HepG2 (cell line): ENCODE data around the gene ATP6V0D1. TPM values are rescaled to one million over a fixed set of nuclear protein-coding genes. Genes with fewer than 3 reads are reported as not detected.
A peak's percentile ranks its signal among the peaks of the same experiment; 100 is the strongest.
"Not testable (repeated sequence)": the region's sequence is repeated elsewhere in the genome, so short reads cannot be mapped to it uniquely, and the experiment has no call there.

ENCODE experiments used
- ATAC-seq: fragments of 200-7000 bp; cut with Tn5 transposase; 3 replicates; pipeline ENCODE4 v1.9.1; 2020; ENCODE audit warnings: mild to moderate bottlenecking, moderate library complexity
- BruUV-seq: library from RNA; stranded (reverse); fragments of 400-500 nt; replicated peaks from 2 replicates; lab custom pipeline; 2021; lab: Mats Ljungman, UMichigan
- CTCF ChIA-PET: fragments of 300-600 bp; formaldehyde crosslinking; extraction: SDS; loops from one replicate; lab custom pipeline; 2021; ENCODE audit warnings: low total read pairs, inconsistent platforms, low intra/inter-chr PET ratio; lab: Yijun Ruan, JAX
- POLR2A ChIA-PET: fragments of 350-600 bp; sonication (Branson Sonifier 250); formaldehyde crosslinking; loops from one replicate; lab custom pipeline; 2020; ENCODE audit warnings: antibody characterized with exemption, inconsistent platforms; lab: Yijun Ruan, JAX
- DNase-seq: peaks from one replicate; pipeline ENCODE4 v3.0.0-alpha.2; 2015; ENCODE audit warnings: low spot score
- FAIRE-seq: peaks from 3 replicates; lab custom pipeline; 2011; peaks lifted over from hg19 to GRCh38; lab: Jason Lieb, UNC
- H2AFZ ChIP-seq: one replicate; pipeline ENCODE4 v1.6.1; 2011; ENCODE audit warnings: low read length, inconsistent platforms
- H3K27ac ChIP-seq: fragments of 300-600 bp; 3 replicates; pipeline ENCODE4 v1.8.0; 2011; ENCODE audit warnings: mixed run types, mild to moderate bottlenecking, mixed read lengths, low read length, inconsistent platforms; ENCODE audit not compliant: insufficient read depth; ENCODE audit errors: extremely low read length
- H3K27me3 ChIP-seq, 2 experiments: fragments of 200-600 bp in 1 of 2; 2 replicates in 1 of 2; 3 replicates in 1 of 2; pipeline versions ENCODE4 v1.6.0 to v1.8.0; 2011; ENCODE audit warnings: low read length in 2 of 2, mild to moderate bottlenecking in 2 of 2, moderate library complexity in 2 of 2, inconsistent platforms in 1 of 2; ENCODE audit not compliant: insufficient read depth in 2 of 2, control insufficient read depth in 1 of 2
- H3K36me3 ChIP-seq, 2 experiments: fragments of 200-600 bp in 1 of 2; replicated peaks in 1 of 2; 2 replicates in 1 of 2; 3 replicates in 1 of 2; pipeline versions ENCODE4 v1.5.1 to v1.8.0; 2011; ENCODE audit warnings: low read length in 2 of 2, inconsistent platforms in 1 of 2; ENCODE audit not compliant: insufficient read depth in 2 of 2, control insufficient read depth in 1 of 2
- H3K4me1 ChIP-seq: 2 replicates; pipeline ENCODE4 v1.5.1; 2012; ENCODE audit warnings: low read length, inconsistent platforms; ENCODE audit not compliant: insufficient read depth
- H3K4me2 ChIP-seq: 2 replicates; pipeline ENCODE4 v1.6.0; 2011; ENCODE audit warnings: low read depth, low read length, inconsistent platforms
- H3K4me3 ChIP-seq, 3 experiments: fragments of 200-600 bp in 1 of 3; sonication (generic), shearing (Covaris generic) in 1 of 3; replicated peaks in 1 of 3; 2 replicates each; pipeline ENCODE4 v1.5.1; 2011 to 2016; ENCODE audit warnings: low read length in 3 of 3, inconsistent platforms in 2 of 3, low read depth in 2 of 3, mild to moderate bottlenecking in 2 of 3, control low read depth in 1 of 3, mixed read lengths in 1 of 3; ENCODE audit not compliant: insufficient read depth in 1 of 3
- H3K79me2 ChIP-seq: one replicate; pipeline ENCODE4 v1.6.1; 2011; ENCODE audit warnings: low read length, inconsistent platforms; ENCODE audit not compliant: insufficient read depth
- H3K9ac ChIP-seq: 2 replicates; pipeline ENCODE4 v1.6.0; 2011; ENCODE audit warnings: mild to moderate bottlenecking, low read depth, low read length, inconsistent platforms; ENCODE audit not compliant: insufficient read depth
- H3K9me3 ChIP-seq: 2 replicates; pipeline ENCODE4 v1.5.1; 2012; ENCODE audit warnings: mild to moderate bottlenecking, low read length
- H4K20me1 ChIP-seq: 2 replicates; pipeline ENCODE4 v1.6.0; 2011; ENCODE audit warnings: inconsistent platforms, mild to moderate bottlenecking, low read length, moderate library complexity; ENCODE audit not compliant: insufficient read depth
- FOXA1 ChIP-seq, 2 experiments: fragments of 450-650 bp in 1 of 2; sonication (generic) in 1 of 2; formaldehyde crosslinking in 1 of 2; IDR thresholded peaks; 2 replicates each; pipeline versions ENCODE4 v1.4.0 to v1.6.1; 2016 to 2020; ENCODE audit warnings: missing genetic modification reagents in 1 of 2
- ZNF350 ChIP-seq: sonication (generic); formaldehyde crosslinking; IDR thresholded peaks from 2 replicates; pipeline ENCODE4 v1.4.0; 2020; ENCODE audit warnings: mild to moderate bottlenecking, low read depth, missing genetic modification reagents, borderline replicate concordance
- ZSCAN21 ChIP-seq: sonication (generic); formaldehyde crosslinking; IDR thresholded peaks from 2 replicates; pipeline ENCODE4 v1.8.0; 2022; ENCODE audit warnings: mild to moderate bottlenecking, missing genetic modification reagents, moderate library complexity, borderline replicate concordance
- WGBS: methylation state at CpG from one replicate; pipeline ENCODE4 v1.1.6; 2017; ENCODE audit warnings: low lambda C conversion rate; 5-methylcytosine and 5-hydroxymethylcytosine counted together
- in situ Hi-C: cut with HindIII; loops from 2 replicates; pipeline ENCODE4 v1.10.0; 2017; ENCODE audit warnings: low pct_unique_long_range_greater_than_20kb; ENCODE audit not compliant: extremely low pct_ligation_motif_present
- intact Hi-C: fragments of 100-400 bp; cut with micrococcal nuclease; formaldehyde crosslinking; loops from one replicate; pipeline ENCODE4 v1.10.0; 2022; ENCODE audit not compliant: unreplicated experiment
- polyA plus RNA-seq, 8 experiments: library from polyadenylated mRNA; depleted of rRNA in 3 of 8; stranded (reverse) in 7 of 8; unstranded in 1 of 8; fragments of >200 nt; fragmentation: Illumina TruSeq in 4 of 8; extraction: Trizol in 4 of 8; gene quantifications; 2 replicates each; pipeline versions ENCODE4 v1.2.1 to v1.2.3, GENCODE V29; 2011 to 2016; ENCODE audit warnings: low read depth in 4 of 8, missing spikeins in 1 of 8, mixed read lengths in 1 of 8; ENCODE audit not compliant: insufficient read depth in 1 of 8
- total RNA-seq, 5 experiments: library from RNA; depleted of rRNA; stranded (reverse); fragments of >200 nt; fragmentation: Illumina TruSeq; extraction: Trizol; gene quantifications; 2 replicates each; pipeline ENCODE4 v1.2.3, GENCODE V29; 2016; ENCODE audit warnings: low read depth in 1 of 5

ATP6V0D1 gene
- total and polyA plus RNA-seq, 2 of the 13 experiments (the other 11 are each of a cell fraction or from before 2014, with no cell fraction given): 51.1 to 61.3 TPM

DNA sequence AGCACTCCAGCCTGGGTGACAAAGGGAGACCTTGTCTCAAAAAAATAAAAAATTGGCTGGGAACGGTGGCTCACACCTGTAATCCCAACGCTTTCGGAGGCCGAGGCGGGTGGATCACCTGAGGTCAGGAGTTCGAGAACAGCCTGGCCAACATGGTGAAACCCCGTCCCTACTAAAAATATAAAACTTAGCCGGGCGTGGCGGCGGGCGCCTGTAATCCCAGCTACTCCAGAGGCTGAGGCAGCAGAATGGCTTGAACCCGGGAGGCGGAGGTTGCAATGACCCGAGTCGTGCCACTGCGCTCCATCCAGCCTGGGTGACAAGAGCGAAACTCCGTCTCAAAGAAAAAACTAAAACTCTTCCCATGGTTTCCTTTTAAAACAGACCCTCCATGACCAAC lies 65.5 kb downstream of the ATP6V0D1 start:
- H3K79me2 ChIP-seq, intact Hi-C loops, ATAC-seq, DNase-seq, H3K36me3 ChIP-seq, H4K20me1 ChIP-seq, FAIRE-seq, in situ Hi-C loops, H3K9me3 ChIP-seq, H3K27ac ChIP-seq: not testable (repeated sequence)
- TF ChIP-seq ZNF350 (CRISPR knock-in tag): peak; percentile 5; the same call in 1 of the 2 replicates
- peak overlapping the region; percentile 69 for H3K9ac ChIP-seq
- WGBS: 91% methylated on average over 19 of the region's 19 CpGs
- H3K4me3 ChIP-seq: peak overlapping the region; percentile 54 to 78 (median 76); a peak in 5 of 6 replicates
- TSS peak; percentile 62 for BruUV-seq
- peak overlapping the region; percentile 57 for H2AFZ ChIP-seq
- peaks cover 46% of the 10 kb centered on the region for H3K4me1 ChIP-seq
- peak overlapping the region; percentile 95 for H3K4me2 ChIP-seq
- POLR2A ChIA-PET: interaction anchor here (1.1 kb wide), 1 partner anchor 16 kb away, joined by 3 read pairs; the partner anchor contains the start of gene HSD11B2
- H3K27me3 ChIP-seq: peaks cover 0 to 15% of the 10 kb centered on the region in 2 experiments; a peak in 2 of 5 replicates
- CTCF ChIA-PET: interaction anchor here (2.3 kb wide), 1 partner anchor 136 kb away, joined by 7 read pairs; the partner anchor contains the start of gene PLEKHG4

DNA sequence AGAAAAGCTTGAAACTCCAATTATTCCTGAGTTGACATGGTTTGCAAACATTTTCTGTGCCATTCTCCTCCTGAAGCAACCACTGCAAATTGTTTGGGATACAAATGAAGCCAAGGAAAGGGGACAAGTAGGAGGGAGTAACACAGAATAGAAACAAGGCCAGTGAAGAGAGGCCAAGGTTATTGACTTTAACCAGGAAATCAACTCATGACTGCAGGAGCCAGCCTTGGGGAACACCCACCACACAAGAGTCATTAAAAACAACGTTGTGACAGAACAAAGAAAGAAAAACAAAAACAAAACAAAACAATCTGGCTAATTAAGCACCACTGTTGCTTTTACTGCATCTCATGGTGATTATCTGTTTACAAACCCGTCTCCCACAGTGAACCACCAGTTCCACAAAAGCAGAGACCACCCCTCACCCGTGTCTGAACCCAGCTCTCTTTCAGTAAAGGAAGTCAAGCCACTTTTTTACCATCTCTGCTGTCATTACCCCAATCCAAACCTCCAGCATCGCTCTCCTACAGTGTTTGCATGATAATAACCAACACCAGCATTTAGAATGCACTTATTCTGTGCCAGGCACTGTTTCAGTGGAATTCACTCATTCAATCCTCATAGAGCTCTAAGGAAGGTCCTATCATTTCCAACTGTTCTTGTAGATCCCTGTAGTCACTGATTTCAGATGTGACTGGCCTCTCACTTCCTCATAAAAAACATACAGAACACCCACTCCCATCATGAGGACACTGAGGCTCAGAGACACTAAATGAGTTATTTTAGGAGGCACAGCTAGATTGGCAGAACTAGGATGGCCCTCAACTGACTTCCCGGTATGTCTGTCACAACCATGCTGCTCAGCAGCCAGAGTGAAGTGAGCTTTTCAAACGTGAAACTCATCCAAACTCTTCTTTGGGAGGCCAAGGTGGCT lies 66.7 kb downstream of the ATP6V0D1 start:
- BruUV-seq: no TSS peak
- POLR2A ChIA-PET: interaction anchor here (1.1 kb wide), 1 partner anchor 17 kb away, joined by 3 read pairs; the partner anchor contains the start of gene HSD11B2

More for the DNA sequence above, 66.7 kb downstream of the ATP6V0D1 start:
- peak overlapping the region; percentile 34 for H2AFZ ChIP-seq
- no peaks in the 10 kb centered on the region for H3K9me3 ChIP-seq
- DNase-seq (no peak), FAIRE-seq (no peak), ATAC-seq (no peak)
- no peak for TF ChIP-seq ZSCAN21 (CRISPR knock-in tag)
- TF ChIP-seq FOXA1 (IDR thresholded peaks at IDR 0.05): no peak
- TF ChIP-seq FOXA1 (CRISPR knock-in tag; IDR thresholded peaks at IDR 0.05): peak; percentile 38; the same call in 1 of the 2 replicates
- H3K9ac ChIP-seq: no peak overlapping the region
- CTCF ChIA-PET: no interaction called here
- in situ Hi-C loops (no loop called here), intact Hi-C loops (no loop called here)
- no peak overlapping the region for H3K27ac ChIP-seq
- no peaks in the 10 kb centered on the region for H3K36me3 ChIP-seq
- H3K4me1 ChIP-seq: peaks cover 46% of the 10 kb centered on the region
- no peaks in the 10 kb centered on the region for H4K20me1 ChIP-seq
- no peak overlapping the region for H3K4me3 ChIP-seq
- no peaks in the 10 kb centered on the region for H3K79me2 ChIP-seq
- WGBS: 47% methylated on average over 6 of the region's 6 CpGs
- H3K27me3 ChIP-seq: peaks cover 0 to 10% of the 10 kb centered on the region in 2 experiments; a peak in 2 of 5 replicates
- no peak overlapping the region for H3K4me2 ChIP-seq
